GM23338 (cell line): ENCODE results near the gene MEI4. TPM values are rescaled to one million over a fixed set of nuclear protein-coding genes. Genes with fewer than 3 reads are reported as not detected.

Experiments
- CREB1 ChIP-seq: fragments of 250-450 bp; sonication (Bioruptor Pico); IDR thresholded peaks from 2 replicates; pipeline ENCODE4 v1.5.0; 2020; ENCODE audit warnings: low read depth, mild to moderate bottlenecking, moderate library complexity
- EZH2phosphoT487 ChIP-seq: fragments of 200-600 bp; sonication (generic); IDR thresholded peaks from one replicate; pipeline ENCODE4 v1.8.1; 2018; ENCODE audit warnings: antibody characterized with exemption; ENCODE audit not compliant: unreplicated experiment
- NANOG ChIP-seq: IDR thresholded peaks from 2 replicates; pipeline ENCODE4 v1.6.1; 2016; ENCODE audit warnings: antibody characterized with exemption, borderline replicate concordance
- POLR2AphosphoS5 ChIP-seq: IDR thresholded peaks from 2 replicates; pipeline ENCODE4 v1.6.1; 2016; ENCODE audit warnings: antibody characterized with exemption, low read depth
- ZNF462 ChIP-seq: fragments of 250-450 bp; sonication (Bioruptor Pico); IDR thresholded peaks from 2 replicates; pipeline ENCODE4 v1.5.0; 2020; ENCODE audit warnings: mild to moderate bottlenecking, moderate library complexity
- polyA plus RNA-seq: library from polyadenylated mRNA; unstranded; fragments of >200 nt; fragmentation: Nextera tagmentation; extraction: Ambion mirVana; gene quantifications from 2 replicates; pipeline ENCODE4 v1.2.1, GENCODE V29; 2016
- total RNA-seq: library from RNA; depleted of rRNA; stranded (reverse); fragments of >200 nt; shearing (Covaris generic); gene quantifications from 2 replicates; pipeline ENCODE4 v1.2.3, GENCODE V29; 2014
- TF ChIP-seq, protein P1 (sequence below), 2 experiments: fragments of 200-600 bp in 1 of 2; sonication (generic) in 1 of 2; conservative IDR thresholded peaks; 2 replicates each; pipeline versions ENCODE4 v1.5.1 to v1.6.1; 2016 to 2017; ENCODE audit warnings: antibody characterized with exemption in 2 of 2, low read depth in 2 of 2, mild to moderate bottlenecking in 2 of 2, moderate library complexity in 1 of 2

MEI4 gene
- total and polyA plus RNA-seq, 2 experiments from 2014 or later: 0.23 to 0.63 TPM

- TF ChIP-seq CREB1 (CRISPR knock-in tag) (no peak), ZNF462 (CRISPR knock-in tag) (no peak), EZH2phosphoT487 (no peak), POLR2AphosphoS5 (no peak), NANOG (no peak)
- TF ChIP-seq, protein P1, sequence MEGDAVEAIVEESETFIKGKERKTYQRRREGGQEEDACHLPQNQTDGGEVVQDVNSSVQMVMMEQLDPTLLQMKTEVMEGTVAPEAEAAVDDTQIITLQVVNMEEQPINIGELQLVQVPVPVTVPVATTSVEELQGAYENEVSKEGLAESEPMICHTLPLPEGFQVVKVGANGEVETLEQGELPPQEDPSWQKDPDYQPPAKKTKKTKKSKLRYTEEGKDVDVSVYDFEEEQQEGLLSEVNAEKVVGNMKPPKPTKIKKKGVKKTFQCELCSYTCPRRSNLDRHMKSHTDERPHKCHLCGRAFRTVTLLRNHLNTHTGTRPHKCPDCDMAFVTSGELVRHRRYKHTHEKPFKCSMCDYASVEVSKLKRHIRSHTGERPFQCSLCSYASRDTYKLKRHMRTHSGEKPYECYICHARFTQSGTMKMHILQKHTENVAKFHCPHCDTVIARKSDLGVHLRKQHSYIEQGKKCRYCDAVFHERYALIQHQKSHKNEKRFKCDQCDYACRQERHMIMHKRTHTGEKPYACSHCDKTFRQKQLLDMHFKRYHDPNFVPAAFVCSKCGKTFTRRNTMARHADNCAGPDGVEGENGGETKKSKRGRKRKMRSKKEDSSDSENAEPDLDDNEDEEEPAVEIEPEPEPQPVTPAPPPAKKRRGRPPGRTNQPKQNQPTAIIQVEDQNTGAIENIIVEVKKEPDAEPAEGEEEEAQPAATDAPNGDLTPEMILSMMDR (conservative IDR thresholded peaks at IDR 0.05; ENCODE audit: low read depth in 2 of 2): no peak
Measured at GRCh38 chr6:77796824-77797809, 144.3 kb downstream of the MEI4 start (continued).
